ENCODE data around the gene CHTF18. TPM values are rescaled to one million over a fixed set of nuclear protein-coding genes. Genes with fewer than 3 reads are reported as not detected.

The CHTF18 gene
- total and polyA plus RNA-seq, 10 of the 15 experiments (the other 5 are each of a cell fraction or from before 2014, with no cell fraction given) = 1.6 to 87.8 (median 19.4) TPM

- H4K20me1 ChIP-seq (ENCODE audit: control insufficient read depth, insufficient read depth) = no peaks in the 10 kb centered on the region
- DNase-seq (ENCODE audit: low read depth, low spot score) (no peak), ATAC-seq (no peak), FAIRE-seq (no peak)
- 55% methylated on average over 8 of the region's 8 CpGs for WGBS (ENCODE audit: insufficient coverage, insufficient replicate concordance, low lambda C conversion rate, missing lambda C conversion rate)
- POLR2A ChIA-PET = no interaction called here
- TF ChIP-seq SRF (IDR thresholded peaks at IDR 0.05; ENCODE audit: low read depth in 2 of 2, low read length in 2 of 2) (no peak), RELA (IDR thresholded peaks at IDR 0.05; ENCODE audit: borderline replicate concordance, partially characterized antibody) (no peak), PAX5 (IDR thresholded peaks at IDR 0.05; ENCODE audit: borderline replicate concordance, low read depth, low read length) (no peak), ZNF687 (IDR thresholded peaks at IDR 0.05) (no peak), SREBF2 (IDR thresholded peaks at IDR 0.05; ENCODE audit: low read length) (no peak), ETV6 (conservative IDR thresholded peaks at IDR 0.05 in 1 of 2, IDR thresholded peaks at IDR 0.05 in 1 of 2; ENCODE audit: borderline replicate concordance in 1 of 2, low read depth in 1 of 2) (no peak), YBX1 (IDR thresholded peaks at IDR 0.05) (no peak), TAF1 (IDR thresholded peaks at IDR 0.05; ENCODE audit: borderline replicate concordance, low read depth, low read length) (no peak), POLR2AphosphoS5 (IDR thresholded peaks at IDR 0.05; ENCODE audit: low read length) (no peak), NR2F1 (conservative IDR thresholded peaks at IDR 0.05) (no peak), JUND (IDR thresholded peaks at IDR 0.05; ENCODE audit: low read depth, low read length) (no peak), TCF12 (IDR thresholded peaks at IDR 0.05; ENCODE audit: low read depth, low read length) (no peak), ASH2L (IDR thresholded peaks at IDR 0.05; ENCODE audit: borderline replicate concordance, low read depth) (no peak)
- CTCF ChIA-PET = no interaction called here
- RAD21 ChIA-PET (ENCODE audit: unreplicated experiment) = no interaction called here
- H3K79me2 ChIP-seq (ENCODE audit: control insufficient read depth, insufficient read depth, low read length) = no peaks in the 10 kb centered on the region
- H3K4me2 ChIP-seq (ENCODE audit: control insufficient read depth, insufficient read depth) = no peak overlapping the region
- no peaks in the 10 kb centered on the region for H3K36me3 ChIP-seq (ENCODE audit: control insufficient read depth in 2 of 2, insufficient read depth in 2 of 2, low read length in 1 of 2)
- no peak overlapping the region for H3K9ac ChIP-seq (ENCODE audit: control insufficient read depth, insufficient read depth, low read length)
- intact Hi-C loops (cut with micrococcal nuclease; ENCODE audit: unreplicated experiment) = no loop called here
- H3K4me1 ChIP-seq (ENCODE audit: control insufficient read depth, insufficient read depth, low read length) = no peaks in the 10 kb centered on the region
- no peaks in the 10 kb centered on the region; the same call in 2 of the 3 replicates for H3K9me3 ChIP-seq (replicated peaks; ENCODE audit: control insufficient read depth, insufficient read depth, low read length)
- H3K27me3 ChIP-seq (replicated peaks in 1 of 2; ENCODE audit: control insufficient read depth in 2 of 2, insufficient read depth in 2 of 2, low read length in 1 of 2) = no peaks in the 10 kb centered on the region; a peak in 1 of 4 replicates
- in situ Hi-C loops (cut with MboI) = no loop called here
- SMC1A ChIA-PET (ENCODE audit: uncharacterized antibody, unreplicated experiment) = no interaction called here
- no peak overlapping the region for H2AFZ ChIP-seq (ENCODE audit: control insufficient read depth, low read depth, low read length)
- no peak overlapping the region for H3K4me3 ChIP-seq
- no peak overlapping the region for H3K27ac ChIP-seq (ENCODE audit: control insufficient read depth, insufficient read depth)
- BruUV-seq (replicated peaks) = no TSS peak
Observed at GRCh38 chr16:818132-818531, 29.7 kb downstream of the CHTF18 start.

Data from GM12878 (cell line).